EL (cell line): ENCODE results near the gene SGCD.

Experiments used
- DNase-seq: peaks from one replicate; pipeline ENCODE4 v3.0.0-alpha.2; 2016

The SGCD gene

GRCh38 chr5:156471893-156472292 is 144.9 kb downstream of the SGCD start:
- no peak for DNase-seq

DNA sequence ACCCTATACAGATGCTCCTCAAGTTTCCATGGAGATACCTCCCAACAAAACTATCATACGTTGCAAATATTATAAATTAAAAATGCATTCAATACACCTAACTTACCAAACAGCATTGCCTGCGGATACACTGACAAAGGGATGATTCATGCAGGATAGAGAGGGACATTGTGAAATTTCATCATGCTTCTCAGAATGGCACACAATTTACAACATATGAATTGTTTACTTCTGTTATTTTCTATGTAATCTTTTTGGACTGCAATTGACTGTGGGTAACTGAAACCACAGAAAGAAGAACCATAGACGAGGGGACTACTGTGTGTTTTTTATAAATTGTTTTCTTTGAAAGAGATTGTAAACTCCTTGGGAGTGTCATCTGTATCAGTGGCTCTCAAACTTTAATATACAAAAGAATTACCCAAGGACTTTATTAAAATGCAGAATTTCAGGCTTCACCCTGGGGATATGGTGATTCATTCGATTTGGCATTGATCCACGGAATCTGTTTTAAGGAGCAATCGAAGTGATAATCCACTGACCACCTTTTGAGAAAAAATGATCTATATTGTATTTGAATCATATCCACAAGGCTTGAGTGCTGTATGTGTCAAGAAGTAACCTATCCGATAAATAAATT is 146.4 kb downstream of the SGCD start:
- no peak for DNase-seq

GRCh38 chr5:156474251-156474650 is 147.3 kb downstream of the SGCD start:
- no peak for DNase-seq

DNA sequence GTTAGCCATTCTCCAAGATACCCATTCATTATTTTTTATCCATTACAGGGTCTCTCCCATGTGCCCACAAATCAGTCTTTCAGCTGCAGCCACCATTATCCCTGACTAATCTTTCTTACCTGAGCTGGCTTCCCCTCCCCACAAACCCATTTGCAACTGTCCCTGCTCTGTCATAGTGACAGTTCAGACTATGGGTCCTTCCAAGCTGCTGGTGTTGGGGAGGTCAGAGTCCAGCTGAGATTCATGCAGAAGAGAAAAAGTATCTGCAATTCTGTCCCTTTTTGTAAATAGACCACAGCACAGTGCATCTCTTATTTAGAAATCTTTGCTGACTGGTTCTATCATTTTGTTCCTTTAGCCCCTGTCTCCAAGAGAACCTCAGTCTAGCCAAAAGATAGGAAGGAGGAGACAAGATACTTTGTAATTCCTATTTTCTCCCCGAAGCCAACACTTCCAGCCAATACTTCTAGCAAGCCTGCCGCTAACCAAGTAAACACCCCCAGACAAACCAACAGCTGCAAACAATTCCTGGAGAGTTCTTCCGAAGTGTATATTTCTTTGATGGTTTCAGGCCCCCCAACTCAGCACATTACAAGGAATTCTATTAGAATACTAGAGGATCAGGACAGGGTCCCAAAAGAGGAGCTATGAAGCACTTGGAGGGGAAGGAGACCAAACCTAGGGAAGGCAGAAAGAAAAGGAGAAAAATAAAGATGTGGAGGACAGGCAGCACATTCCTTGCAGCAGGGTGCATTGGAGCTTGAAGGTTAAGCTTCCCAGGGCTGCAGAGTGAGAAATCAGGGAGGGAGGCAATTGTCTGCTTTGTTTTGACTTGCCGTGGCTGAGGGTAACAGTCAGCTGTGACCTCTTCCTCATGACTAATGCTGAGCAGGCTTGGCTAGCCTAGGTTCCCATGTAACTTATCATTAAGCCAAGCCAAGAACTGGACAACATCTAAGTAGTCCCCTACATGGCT is 148.5 kb downstream of the SGCD start:
- DNase-seq, result peak; percentile 23

DNA sequence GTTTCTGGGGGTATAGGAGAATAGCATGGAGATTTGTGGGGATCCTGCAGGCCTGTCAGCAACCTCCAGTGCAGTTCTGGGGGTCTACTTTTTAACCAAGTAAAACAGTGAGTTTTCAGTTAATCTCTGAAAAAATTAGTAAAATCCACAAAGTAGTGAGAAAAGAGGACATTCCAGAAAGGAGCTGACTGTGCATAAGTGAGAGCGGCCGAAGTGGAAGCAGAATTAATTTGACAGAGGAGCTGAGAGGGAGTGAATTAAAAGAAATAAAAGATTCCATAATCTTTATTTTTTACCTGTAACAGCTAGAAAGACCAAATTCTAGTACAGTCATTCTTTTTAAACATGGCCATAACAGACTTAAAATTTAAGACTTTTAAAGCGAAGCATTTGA is 149.2 kb downstream of the SGCD start:
- DNase-seq, result no peak

GRCh38 chr5:156476678-156477077 is 149.7 kb downstream of the SGCD start:
- no peak for DNase-seq

DNA sequence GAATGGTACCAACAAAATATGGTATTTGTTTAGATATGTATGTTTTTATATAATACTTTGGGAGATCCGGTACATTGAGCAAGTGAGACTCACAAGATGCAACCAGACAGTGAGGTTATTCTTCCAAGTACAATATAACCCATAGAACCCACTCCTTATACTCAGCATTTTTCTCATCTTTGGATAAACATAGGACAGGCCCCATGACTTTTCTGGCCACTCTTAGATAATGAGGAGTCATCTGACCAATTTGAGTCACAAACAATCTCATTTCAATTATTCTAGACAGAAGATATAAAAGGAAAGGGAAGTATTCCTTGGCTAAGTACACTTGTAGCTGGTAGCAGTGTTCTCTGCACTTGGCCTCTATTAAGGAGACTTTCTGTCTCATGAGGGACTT is 150.2 kb downstream of the SGCD start:
- DNase-seq, result no peak

- no peak for DNase-seq
Observed at GRCh38 chr5:156479849-156480248, 152.9 kb downstream of the SGCD start.

GRCh38 chr5:156481741-156482140 is 154.8 kb downstream of the SGCD start:
- DNase-seq, result no peak

- no peak for DNase-seq
Observed at GRCh38 chr5:156482818-156483217, 155.9 kb downstream of the SGCD start.

DNA sequence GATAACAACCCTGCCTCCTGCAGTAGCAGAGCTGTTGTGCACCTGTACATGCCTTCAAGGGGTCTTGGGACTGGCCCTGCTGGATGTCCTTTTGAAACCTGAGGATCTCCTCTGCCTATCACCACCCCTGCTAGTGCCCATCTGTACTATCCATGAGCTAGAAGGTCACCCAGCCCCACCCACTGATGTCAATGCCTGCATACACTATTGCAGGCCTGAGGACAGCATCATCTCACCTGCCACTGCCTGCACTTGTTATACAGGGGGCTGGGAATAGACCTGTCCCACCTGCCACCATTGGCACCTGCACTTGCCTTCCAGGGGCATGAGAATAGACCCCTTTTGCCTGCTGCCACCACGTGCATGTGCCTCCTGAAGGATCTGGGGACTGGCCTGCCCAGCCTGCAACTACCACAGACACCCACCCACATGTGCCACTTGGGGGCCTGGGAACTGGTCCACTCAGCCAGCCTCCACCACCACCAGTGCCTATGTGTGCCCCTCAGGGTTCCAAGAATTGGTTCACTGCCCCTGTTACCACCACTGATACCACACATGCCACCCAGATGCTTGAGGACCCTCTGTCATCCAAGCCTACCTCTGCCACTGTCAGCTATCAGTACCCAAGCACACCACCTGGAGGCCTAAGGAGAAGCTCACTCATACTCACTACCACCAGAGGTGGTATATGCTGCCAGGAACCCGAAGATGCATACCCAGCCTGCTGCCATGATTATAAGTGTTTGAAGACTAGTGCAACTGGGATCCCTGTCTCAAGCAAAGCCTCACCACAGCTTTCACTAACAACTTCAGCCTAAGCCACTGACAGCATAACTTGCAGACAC is 159.7 kb downstream of the SGCD start:
- no peak for DNase-seq

DNA sequence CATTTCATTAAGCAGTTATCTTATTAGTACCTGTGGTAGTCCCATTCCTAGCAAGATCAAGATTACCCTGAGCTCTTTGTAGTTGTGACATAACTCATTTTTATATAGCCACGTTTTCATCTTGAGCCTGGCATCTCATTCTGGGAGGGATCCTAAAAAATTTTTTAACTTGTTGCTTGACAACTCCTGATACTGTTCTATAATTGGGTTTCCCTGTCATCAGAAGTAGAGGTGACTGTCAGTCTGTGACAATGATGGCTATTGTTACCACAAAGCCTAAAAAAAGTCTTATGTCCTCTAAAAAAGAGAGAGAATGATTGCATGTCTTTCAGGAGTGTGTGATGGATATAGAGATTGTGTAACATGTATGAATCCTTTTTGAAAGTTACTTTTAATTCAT is 164.8 kb downstream of the SGCD start:
- no peak for DNase-seq

DNA sequence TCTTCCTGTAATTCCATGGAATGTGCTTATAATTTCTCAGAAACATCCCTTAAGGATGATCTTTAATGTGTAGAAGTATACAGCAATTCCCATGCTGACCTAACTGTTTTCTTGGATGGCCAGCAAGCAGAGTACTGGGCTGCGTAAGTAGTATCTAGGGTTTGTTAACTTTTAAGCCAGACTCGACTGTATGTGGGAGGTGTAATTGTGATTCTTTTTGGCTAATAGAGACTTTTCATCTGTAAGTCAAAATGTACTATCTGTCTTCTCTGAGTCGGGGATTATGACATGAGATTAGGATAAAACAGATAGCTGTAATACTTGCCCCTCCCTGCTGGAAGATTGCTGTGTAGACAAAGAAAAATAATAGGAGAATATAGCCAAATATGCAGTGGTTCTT is 169.3 kb downstream of the SGCD start:
- no peak for DNase-seq

- DNase-seq, result no peak
Observed at GRCh38 chr5:156497804-156498208, 170.8 kb downstream of the SGCD start.

GRCh38 chr5:156498226-156498980 is 171.4 kb downstream of the SGCD start:
- DNase-seq, result no peak

- no peak for DNase-seq
Observed at GRCh38 chr5:156500755-156501154, 173.8 kb downstream of the SGCD start.

DNA sequence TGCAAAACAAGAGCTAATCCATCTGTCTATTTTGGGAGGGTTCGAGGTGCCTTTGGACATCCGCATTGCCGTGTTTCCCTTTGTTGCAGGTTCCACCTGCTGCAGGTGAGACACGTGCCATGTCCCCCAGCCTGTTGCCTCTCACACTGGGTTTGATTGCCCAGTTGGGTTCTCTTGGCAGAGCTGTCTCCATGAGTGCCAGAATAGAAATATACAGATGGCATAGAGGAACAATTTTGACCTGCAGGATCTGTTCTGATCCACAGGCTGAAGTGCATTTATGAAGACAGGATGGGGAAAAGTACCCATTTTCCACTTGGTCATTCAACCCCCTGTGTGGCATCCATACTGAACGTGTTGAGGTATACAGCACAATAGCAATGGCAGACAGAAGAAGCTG is 178.1 kb downstream of the SGCD start:
- DNase-seq, result no peak

- no peak for DNase-seq
Observed at GRCh38 chr5:156513123-156513815, 186.3 kb downstream of the SGCD start.

GRCh38 chr5:156515121-156515520 is 188.2 kb downstream of the SGCD start:
- DNase-seq, result no peak

GRCh38 chr5:156515803-156516360 is 188.9 kb downstream of the SGCD start:
- no peak for DNase-seq

DNA sequence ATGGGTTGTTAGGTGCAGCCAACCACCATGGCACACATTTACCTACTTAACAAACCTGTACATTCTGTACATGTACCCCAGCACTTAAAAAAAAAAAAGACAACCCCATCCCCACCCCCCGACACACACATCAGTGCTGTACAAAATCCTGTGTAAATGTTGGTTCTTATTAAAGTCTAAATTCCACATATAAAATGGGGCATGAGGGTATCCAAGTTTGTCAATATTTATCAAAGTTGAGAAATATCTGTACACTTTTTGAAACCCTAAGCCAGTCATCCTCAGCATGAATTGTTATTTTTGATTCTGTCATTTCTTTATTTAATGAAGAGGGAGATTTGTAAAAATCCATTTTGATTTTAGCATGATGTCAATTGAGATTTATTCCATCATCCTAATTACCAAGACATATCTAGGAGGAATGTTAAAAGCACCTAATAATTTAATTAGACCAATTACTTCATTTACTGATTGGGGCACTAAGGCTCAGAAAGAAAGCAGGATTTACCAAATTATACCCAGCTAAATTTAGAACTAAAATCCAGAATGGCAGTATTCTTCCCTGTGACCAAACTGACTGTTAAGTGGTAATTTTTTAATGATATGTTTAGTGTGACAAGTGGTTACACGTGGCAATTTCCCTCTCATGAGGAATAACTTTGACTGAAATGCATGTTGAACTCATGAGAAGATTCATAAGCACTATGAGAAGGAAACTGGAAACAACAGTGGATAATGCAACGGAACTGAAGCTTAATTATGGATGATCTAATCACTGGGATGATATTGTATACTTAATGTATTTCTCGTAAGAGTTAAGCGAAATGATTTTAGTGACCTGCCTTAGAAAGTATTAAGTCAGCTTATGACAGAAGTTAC is 195.9 kb downstream of the SGCD start:
- DNase-seq, result no peak
